Right renal cortex interstitium (tissue), 3 donors: ENCODE results near the gene IL1RN. TPM values are rescaled to one million over a fixed set of nuclear protein-coding genes. Genes with fewer than 3 reads are reported as not detected.

Experiments used
- polyA plus RNA-seq, 3 donors: library from polyadenylated mRNA; unstranded; fragments of 120-200 nt; gene quantifications; one replicate each; pipeline ENCODE4 v1.2.1, GENCODE V29; 2013; ENCODE audit not compliant: insufficient read length in 3 of 3

Gene IL1RN
- polyA plus RNA-seq, 3 donors = 0.74 to 3.7 (median 1.3) TPM

Other genes starting within 250 kb of the IL1RN start
- not detected for gene IL37, start 216.4 kb upstream of the IL1RN start, polyA plus RNA-seq
- gene IL36G, start 149.6 kb upstream of the IL1RN start, polyA plus RNA-seq = under 1 TPM in 1 of 3 donors, not detected in 2; 0.21 TPM
- not detected for gene IL36A, start 122.1 kb upstream of the IL1RN start, polyA plus RNA-seq
- not detected for gene IL36B, start 74.7 kb upstream of the IL1RN start, polyA plus RNA-seq
- gene IL36RN, start 68.4 kb upstream of the IL1RN start, polyA plus RNA-seq = not detected
- gene IL1F10, start 59.6 kb upstream of the IL1RN start, polyA plus RNA-seq = not detected
- gene PSD4, start 46.4 kb downstream of the IL1RN start, polyA plus RNA-seq = 10 to 100 TPM in 1 of 3 donors, 1 to 10 TPM in 2; 8.2 to 10.9 (median 9.7) TPM
- 100 to 1,000 TPM; 213 to 241 (median 227) TPM for gene PAX8, start 151.3 kb downstream of the IL1RN start, polyA plus RNA-seq